Ovary (tissue), 9 donors: Measurements from ENCODE around the gene RMDN2. TPM values are rescaled to one million over a fixed set of nuclear protein-coding genes. Genes with fewer than 3 reads are reported as not detected.

Source experiments
- DNase-seq, 5 donors: peaks; one replicate each; pipeline ENCODE4 v3.0.0-alpha.2; 2019 to 2020
- H3K27ac ChIP-seq, 2 donors: fragments of 200-600 bp; one replicate each; pipeline versions ENCODE4 v1.5.1 to v1.8.0; 2019 to 2022
- H3K27me3 ChIP-seq: fragments of 200-600 bp; one replicate; pipeline ENCODE4 v1.8.0; 2022
- H3K36me3 ChIP-seq: fragments of 200-600 bp; sonication (generic); one replicate; pipeline ENCODE4 v1.5.1; 2019
- H3K4me1 ChIP-seq: one replicate; pipeline ENCODE4 v1.8.1; 2013; ENCODE audit warnings: mild to moderate bottlenecking, moderate library complexity; ENCODE audit not compliant: insufficient read depth
- H3K4me3 ChIP-seq: fragments of 200-600 bp; sonication (generic); one replicate; pipeline ENCODE4 v1.5.1; 2017
- H3K9me3 ChIP-seq, 2 donors: fragments of 200-600 bp in 1 of 2; sonication (generic) in 1 of 2; one replicate each; pipeline versions ENCODE4 v1.5.1 to v1.8.1; 2013 to 2019; ENCODE audit warnings: mild to moderate bottlenecking in 1 of 2, moderate library complexity in 1 of 2
- EP300 ChIP-seq: sonication (generic); formaldehyde crosslinking; IDR thresholded peaks from one replicate; pipeline ENCODE4 v1.6.1; 2017; ENCODE audit warnings: antibody characterized with exemption
- POLR2A ChIP-seq: fragments of 450-650 bp; IDR thresholded peaks from one replicate; pipeline ENCODE4 v1.6.1; 2017; ENCODE audit warnings: antibody characterized with exemption, mild to moderate bottlenecking, moderate library complexity
- WGBS, 3 donors: extraction: QIAGEN DNeasy Blood & Tissue Kit in 1 of 3; methylation state at CpG; one replicate each; pipeline versions ENCODE4 v1.1.5 to v1.1.7; 2013 to 2017; 5-methylcytosine and 5-hydroxymethylcytosine counted together
- intact Hi-C, 4 donors: fragments of 100-400 bp; cut with DNase I; formaldehyde crosslinking; loops; one replicate each; pipeline versions ENCODE4 v1.11.0 to v1.15.1; 2022 to 2023
- polyA plus RNA-seq, 2 donors: library from polyadenylated mRNA; stranded (reverse); fragments of 200-250 nt in 1 of 2; fragments of 350-450 nt in 1 of 2; fragmentation: Illumina TruSeq in 1 of 2; extraction: RNeasy Lipid Tissue Mini Kit (QIAGEN cat#74804) in 1 of 2; gene quantifications; one replicate each; pipeline ENCODE4 v1.2.3, GENCODE V29; 2013 to 2014
- total RNA-seq, 7 donors: library from RNA; depleted of rRNA in 2 of 7; stranded (reverse); fragments of >200 nt in 2 of 7; fragmentation: NEBNext Ultra II Directional in 3 of 7; extraction: Animal tissue kit (Norgen Biotek cat#: 25700) in 3 of 7; gene quantifications; one replicate each; pipeline versions ENCODE4 v1.1.0 to v1.2.4, GENCODE V29; 2016 to 2023
- TF ChIP-seq, protein P1 (sequence below), 3 donors: fragments of 450-650 bp in 2 of 3; fragments of 200-600 bp in 1 of 3; IDR thresholded peaks; one replicate each; pipeline versions ENCODE4 v1.5.1 to v1.8.0; 2016 to 2022; ENCODE audit warnings: antibody characterized with exemption in 3 of 3, mild to moderate bottlenecking in 1 of 3
- donor health status: DM: no; HTN: no; CAD: no; lungs with moderate emphysema.
- donor health status: DM: no; HTN: no; CAD: no.
- donor health status: Bipolar disorder and iron deficiency.
- donor health status: DM: yes; HTN: yes; CAD: no.
- donor health status: DM: no; HTN: no; CAD: no.
- donor health status: DM: yes; HTN: yes; CAD: no.

Gene RMDN2
- total and polyA plus RNA-seq, 9 donors, result 4.7 to 60.9 (median 6.4) TPM

GRCh38 chr2:38064801-38065501, 139.9 kb downstream of the RMDN2 start:
- no peaks in the 10 kb centered on the region for H3K36me3 ChIP-seq
- H3K9me3 ChIP-seq, result no peaks in the 10 kb centered on the region
- H3K27me3 ChIP-seq, result no peaks in the 10 kb centered on the region
- 83 to 90% (median 89%) methylated on average over 5 of the region's 5 CpGs for WGBS, 3 donors
- no peak for DNase-seq
- intact Hi-C loops, result no loop called here
- H3K4me3 ChIP-seq, result no peak overlapping the region
- H3K27ac ChIP-seq, result no peak overlapping the region
- no peak for TF ChIP-seq EP300
- H3K4me1 ChIP-seq, result no peaks in the 10 kb centered on the region

DNA sequence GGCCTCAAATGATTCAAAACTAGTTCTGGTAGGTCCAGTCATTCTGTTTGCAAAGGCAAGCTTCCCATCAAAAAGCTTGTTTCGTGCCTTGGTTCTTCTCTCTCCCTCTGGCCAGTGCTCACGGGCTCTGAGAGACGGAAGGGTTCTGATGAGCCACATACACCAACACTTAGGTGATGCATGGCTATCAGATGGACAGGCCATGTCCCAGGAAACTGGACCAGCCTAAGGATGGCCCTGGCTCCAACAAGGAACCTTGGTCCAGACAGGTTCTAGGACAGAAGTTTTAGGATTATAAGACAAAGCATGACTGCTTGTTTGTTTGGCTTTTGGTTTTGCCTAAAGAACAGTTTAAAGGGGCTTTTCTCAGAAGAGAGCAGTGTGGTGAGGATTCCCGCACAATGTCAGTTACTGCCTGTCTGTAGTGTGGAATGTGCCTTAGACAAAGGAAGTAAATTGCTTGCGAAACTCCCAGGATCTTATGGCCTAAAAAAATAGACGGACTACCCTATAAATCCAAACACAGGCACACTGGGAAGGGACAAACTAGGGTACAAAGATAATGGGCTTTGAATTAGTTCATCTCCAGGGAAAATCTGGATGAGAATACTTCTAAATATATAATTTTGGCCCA, 140.5 kb downstream of the RMDN2 start:
- no peak for DNase-seq
- Histone ChIP-seq H3K4me1 (no peaks in the 10 kb centered on the region), H3K36me3 (no peaks in the 10 kb centered on the region), H3K27me3 (no peaks in the 10 kb centered on the region), H3K27ac (no peak overlapping the region), H3K9me3 (no peaks in the 10 kb centered on the region), H3K4me3 (no peak overlapping the region)
- 80 to 94% (median 90%) methylated on average over 6 of the region's 6 CpGs for WGBS, 3 donors
- intact Hi-C loops, result no loop called here
- TF ChIP-seq EP300, result no peak

GRCh38 chr2:38066421-38067115, 141.5 kb downstream of the RMDN2 start:
- TF ChIP-seq POLR2A (no peak), EP300 (no peak)
- TF ChIP-seq, protein P1, sequence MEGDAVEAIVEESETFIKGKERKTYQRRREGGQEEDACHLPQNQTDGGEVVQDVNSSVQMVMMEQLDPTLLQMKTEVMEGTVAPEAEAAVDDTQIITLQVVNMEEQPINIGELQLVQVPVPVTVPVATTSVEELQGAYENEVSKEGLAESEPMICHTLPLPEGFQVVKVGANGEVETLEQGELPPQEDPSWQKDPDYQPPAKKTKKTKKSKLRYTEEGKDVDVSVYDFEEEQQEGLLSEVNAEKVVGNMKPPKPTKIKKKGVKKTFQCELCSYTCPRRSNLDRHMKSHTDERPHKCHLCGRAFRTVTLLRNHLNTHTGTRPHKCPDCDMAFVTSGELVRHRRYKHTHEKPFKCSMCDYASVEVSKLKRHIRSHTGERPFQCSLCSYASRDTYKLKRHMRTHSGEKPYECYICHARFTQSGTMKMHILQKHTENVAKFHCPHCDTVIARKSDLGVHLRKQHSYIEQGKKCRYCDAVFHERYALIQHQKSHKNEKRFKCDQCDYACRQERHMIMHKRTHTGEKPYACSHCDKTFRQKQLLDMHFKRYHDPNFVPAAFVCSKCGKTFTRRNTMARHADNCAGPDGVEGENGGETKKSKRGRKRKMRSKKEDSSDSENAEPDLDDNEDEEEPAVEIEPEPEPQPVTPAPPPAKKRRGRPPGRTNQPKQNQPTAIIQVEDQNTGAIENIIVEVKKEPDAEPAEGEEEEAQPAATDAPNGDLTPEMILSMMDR (IDR thresholded peaks at IDR 0.05), result no peak
- Histone ChIP-seq H3K9me3 (no peaks in the 10 kb centered on the region), H3K4me1 (no peaks in the 10 kb centered on the region), H3K27ac (no peak overlapping the region), H3K4me3 (no peak overlapping the region), H3K27me3 (no peaks in the 10 kb centered on the region), H3K36me3 (no peaks in the 10 kb centered on the region)
- no peak for DNase-seq
- 49 to 76% (median 71%) methylated on average over 6 of the region's 6 CpGs for WGBS, 3 donors
- intact Hi-C loops, result no loop called here

Other genes starting within 250 kb of the RMDN2 start
- gene CYP1B1, start 150.9 kb downstream of the RMDN2 start, total RNA-seq, result 10 to 100 TPM in 4 of 7 donors, 1 to 10 TPM in 3; 5.4 to 34.5 (median 12.5) TPM
- 10 to 100 TPM; 11.7 to 24.5 TPM for gene CYP1B1, start 150.9 kb downstream of the RMDN2 start, polyA plus RNA-seq